HCT116 (cell line): Measurements from ENCODE around the gene VANGL2. TPM values are rescaled to one million over a fixed set of nuclear protein-coding genes. Genes with fewer than 3 reads are reported as not detected.

Experiments
- ATAC-seq: fragments of 200-7000 bp; cut with Tn5 transposase; 2 replicates; pipeline ENCODE4 v1.9.1; 2020; ENCODE audit warnings: mild to moderate bottlenecking, moderate library complexity
- BruUV-seq: library from RNA; stranded (reverse); fragments of 400-500 nt; replicated peaks from 2 replicates; lab custom pipeline; 2021; lab: Mats Ljungman, UMichigan
- CTCF ChIA-PET: fragments of 300-600 bp; sonication (Branson Sonifier 250); formaldehyde crosslinking; loops from one replicate; lab custom pipeline; 2021; ENCODE audit warnings: antibody characterized with exemption; lab: Charles Lee
- POLR2A ChIA-PET: fragments of 300-600, 350-600 bp; sonication (Branson Sonifier 250); formaldehyde crosslinking; loops from one replicate; lab custom pipeline; 2021; ENCODE audit warnings: antibody characterized with exemption; lab: Charles Lee
- RAD21 ChIA-PET, 2 experiments: fragments of 300-600 bp; sonication (Branson Sonifier 250); formaldehyde crosslinking; loops; one replicate each; lab custom pipeline; 2023; ENCODE audit warnings: low total read pairs in 2 of 2; ENCODE audit not compliant: uncharacterized antibody in 2 of 2, unreplicated experiment in 2 of 2, low non-redundant PET in 1 of 2; lab: Charles Lee
- DNase-seq: peaks from one replicate; pipeline ENCODE4 v3.0.0-alpha.2; 2010; ENCODE audit warnings: low read depth, low spot score
- H2AFZ ChIP-seq: fragments of 200-600 bp; shearing (Covaris generic), sonication (generic); 2 replicates; pipeline ENCODE4 v1.6.1; 2017; ENCODE audit warnings: low read depth, mixed run types, mixed read lengths, antibody characterized with exemption, low read length; ENCODE audit not compliant: poor library complexity, severe bottlenecking
- H3K27ac ChIP-seq: 2 replicates; pipeline ENCODE4 v1.5.1; 2012; ENCODE audit warnings: low read depth, low read length
- H3K27me3 ChIP-seq: fragments of 200-600 bp; sonication (generic); 2 replicates; pipeline ENCODE4 v1.6.1; 2016; ENCODE audit warnings: mixed run types, low read length, mixed read lengths; ENCODE audit not compliant: insufficient read depth
- H3K36me3 ChIP-seq, 2 experiments: fragments of 200-500 bp in 1 of 2; fragments of 200-600 bp in 1 of 2; sonication (Bioruptor generic) in 1 of 2; sonication (generic) in 1 of 2; 2 replicates each; pipeline versions ENCODE4 v1.5.1 to v1.6.1; 2014 to 2016; ENCODE audit warnings: low read length in 2 of 2, inconsistent platforms in 1 of 2, mixed read lengths in 1 of 2, mixed run types in 1 of 2; ENCODE audit not compliant: insufficient read depth in 2 of 2, control insufficient read depth in 1 of 2
- H3K4me1 ChIP-seq, 2 experiments: fragments of 200-600 bp in 1 of 2; sonication (generic) in 1 of 2; 2 replicates each; pipeline versions ENCODE4 v1.5.1 to v1.6.1; 2012 to 2017; ENCODE audit warnings: low read length in 2 of 2, inconsistent platforms in 1 of 2, mild to moderate bottlenecking in 1 of 2, mixed read lengths in 1 of 2, mixed run types in 1 of 2, moderate library complexity in 1 of 2; ENCODE audit not compliant: insufficient read depth in 2 of 2, control insufficient read depth in 1 of 2
- H3K4me2 ChIP-seq: fragments of 200-600 bp; sonication (generic); 2 replicates; pipeline ENCODE4 v1.6.1; 2017; ENCODE audit warnings: mixed run types, low read length, mixed read lengths
- H3K4me3 ChIP-seq, 2 experiments: fragments of 200-600 bp in 1 of 2; sonication (generic) in 1 of 2; replicated peaks in 1 of 2; 2 replicates each; pipeline ENCODE4 v1.5.1; 2011 to 2016; ENCODE audit warnings: low read length in 2 of 2, control low read depth in 1 of 2, low read depth in 1 of 2, mild to moderate bottlenecking in 1 of 2, mixed read lengths in 1 of 2, mixed run types in 1 of 2
- H3K79me2 ChIP-seq: fragments of 200-600 bp; sonication (generic); 2 replicates; pipeline ENCODE4 v1.6.1; 2017; ENCODE audit warnings: mild to moderate bottlenecking, mixed run types, low read length, moderate library complexity, mixed read lengths; ENCODE audit not compliant: insufficient read depth
- H3K9ac ChIP-seq: fragments of 200-600 bp; sonication (generic); 2 replicates; pipeline ENCODE4 v1.6.1; 2016; ENCODE audit warnings: low read length, mixed read lengths
- H3K9me2 ChIP-seq: fragments of 200-600 bp; sonication (generic), shearing (Covaris generic); 2 replicates; pipeline ENCODE4 v1.6.1; 2017; ENCODE audit warnings: mixed run types, mild to moderate bottlenecking, moderate library complexity; ENCODE audit not compliant: insufficient read depth
- H3K9me3 ChIP-seq, 2 experiments: fragments of 200-500 bp in 1 of 2; fragments of 200-600 bp in 1 of 2; sonication (Bioruptor generic) in 1 of 2; sonication (generic) in 1 of 2; 2 replicates each; pipeline ENCODE4 v1.6.1; 2014 to 2017; ENCODE audit warnings: low read length in 2 of 2, mixed read lengths in 2 of 2, inconsistent platforms in 1 of 2, low read depth in 1 of 2, mild to moderate bottlenecking in 1 of 2, mixed run types in 1 of 2, moderate library complexity in 1 of 2; ENCODE audit not compliant: control insufficient read depth in 1 of 2, insufficient read depth in 1 of 2
- H4K20me1 ChIP-seq: fragments of 200-600 bp; sonication (generic), shearing (Covaris generic); 2 replicates; pipeline ENCODE4 v1.6.1; 2017; ENCODE audit warnings: mixed run types, mild to moderate bottlenecking, moderate library complexity; ENCODE audit not compliant: insufficient read depth
- CEBPB ChIP-seq: IDR thresholded peaks from 2 replicates; pipeline ENCODE4 v1.6.1; 2012; ENCODE audit warnings: low read depth
- CTCF ChIP-seq, 3 experiments: fragments of 200-600 bp in 1 of 3; sonication (generic) in 1 of 3; IDR thresholded peaks in 2 of 3; conservative IDR thresholded peaks in 1 of 3; 2 replicates each; pipeline ENCODE4 v1.5.1; 2012 to 2017; ENCODE audit warnings: low read depth in 2 of 3, low read length in 2 of 3, antibody characterized with exemption in 1 of 3, borderline replicate concordance in 1 of 3, control low read depth in 1 of 3, mild to moderate bottlenecking in 1 of 3, mixed read lengths in 1 of 3, mixed run types in 1 of 3, moderate library complexity in 1 of 3; ENCODE audit not compliant: insufficient read depth in 1 of 3
- EGR1 ChIP-seq: IDR thresholded peaks from 2 replicates; pipeline ENCODE4 v1.6.1; 2012; ENCODE audit warnings: low read depth
- ELF1 ChIP-seq: IDR thresholded peaks from 2 replicates; pipeline ENCODE4 v1.6.1; 2012; ENCODE audit warnings: low read depth, borderline replicate concordance
- EZH2 ChIP-seq: fragments of 200-600 bp; sonication (generic); IDR thresholded peaks from 2 replicates; pipeline ENCODE4 v1.6.1; 2017; ENCODE audit warnings: antibody characterized with exemption, mixed run types
- FOSL1 ChIP-seq: IDR thresholded peaks from 2 replicates; pipeline ENCODE4 v1.6.1; 2012; ENCODE audit warnings: low read depth
- MAX ChIP-seq: IDR thresholded peaks from 2 replicates; pipeline ENCODE4 v1.6.1; 2012
- POLR2A ChIP-seq: IDR thresholded peaks from 2 replicates; pipeline ENCODE4 v1.7.0; 2011; ENCODE audit warnings: borderline replicate concordance; ENCODE audit not compliant: insufficient read depth, insufficient read length; ENCODE audit errors: extremely low read depth
- POLR2AphosphoS5 ChIP-seq: IDR thresholded peaks from 2 replicates; pipeline ENCODE4 v1.6.1; 2011; ENCODE audit warnings: mild to moderate bottlenecking, low read depth, low read length, moderate library complexity
- REST ChIP-seq: IDR thresholded peaks from 2 replicates; pipeline ENCODE4 v1.6.1; 2012; ENCODE audit warnings: low read depth
- SIN3A ChIP-seq: IDR thresholded peaks from 2 replicates; pipeline ENCODE4 v1.6.1; 2012; ENCODE audit warnings: low read depth
- SP1 ChIP-seq: IDR thresholded peaks from 2 replicates; pipeline ENCODE4 v1.6.1; 2012; ENCODE audit warnings: low read depth
- SRF ChIP-seq: IDR thresholded peaks from 2 replicates; pipeline ENCODE4 v1.6.1; 2012; ENCODE audit warnings: low read depth
- TCF7L2 ChIP-seq: IDR thresholded peaks from 2 replicates; pipeline ENCODE4 v1.7.0; 2011; ENCODE audit warnings: borderline replicate concordance, inconsistent platforms; ENCODE audit not compliant: insufficient read depth, insufficient read length; ENCODE audit errors: extremely low read depth
- YY1 ChIP-seq: IDR thresholded peaks from 2 replicates; pipeline ENCODE4 v1.6.1; 2011; ENCODE audit warnings: low read length, low read depth, moderate library complexity, mild to moderate bottlenecking; ENCODE audit not compliant: insufficient replicate concordance; ENCODE audit errors: extremely low read depth
- ZBTB33 ChIP-seq: IDR thresholded peaks from 2 replicates; pipeline ENCODE4 v1.6.1; 2011; ENCODE audit warnings: mild to moderate bottlenecking, low read length, moderate library complexity; ENCODE audit not compliant: insufficient replicate concordance; ENCODE audit errors: extremely low read depth
- ZNF274 ChIP-seq: fragments of 200-500 bp; sonication (Bioruptor generic); IDR thresholded peaks from 2 replicates; pipeline ENCODE4 v1.6.1; 2014; ENCODE audit warnings: mild to moderate bottlenecking, low read depth, low read length, inconsistent platforms
- intact Hi-C: fragments of 100-400 bp; cut with micrococcal nuclease; formaldehyde crosslinking; loops from 2 replicates; pipeline ENCODE4 v1.10.0; 2022
- total RNA-seq: library from RNA; stranded (reverse); gene quantifications from one replicate; pipeline ENCODE4 v1.2.1, GENCODE V29; 2021; ENCODE audit not compliant: unreplicated experiment

The VANGL2 gene
- total RNA-seq, 1 experiment from 2014 or later, result 1.1 TPM

- Histone ChIP-seq H3K9ac (no peak overlapping the region), H3K27ac (no peak overlapping the region), H3K79me2 (no peaks in the 10 kb centered on the region), H3K4me2 (no peak overlapping the region), H3K27me3 (no peaks in the 10 kb centered on the region), H3K9me3 (no peaks in the 10 kb centered on the region), H3K36me3 (no peaks in the 10 kb centered on the region), H3K9me2 (no peaks in the 10 kb centered on the region), H3K4me1 (no peaks in the 10 kb centered on the region), H4K20me1 (no peaks in the 10 kb centered on the region), H3K4me3 (no peak overlapping the region), H2AFZ (no peak overlapping the region)
- ChIA-PET RAD21 (no interaction called here), CTCF (no interaction called here), POLR2A (interaction anchor here (1.3 kb wide), 1 partner anchor 13 kb away, joined by 3 read pairs; no protein-coding TSS in a partner anchor)
- ATAC-seq (no peak), DNase-seq (no peak)
- intact Hi-C loops, result no loop called here
- no TSS peak for BruUV-seq
- TF ChIP-seq SP1 (no peak), YY1 (no peak), SIN3A (no peak), ZBTB33 (no peak), REST (no peak), EZH2 (no peak), POLR2A (no peak), CEBPB (no peak), TCF7L2 (no peak), MAX (no peak), FOSL1 (no peak), POLR2AphosphoS5 (no peak), ZNF274 (no peak), ELF1 (no peak), EGR1 (no peak), CTCF (IDR thresholded peaks at IDR 0.05 in 2 of 3, conservative IDR thresholded peaks at IDR 0.05 in 1 of 3; ENCODE audit: borderline replicate concordance in 1 of 3, insufficient read depth in 1 of 3, low read depth in 2 of 3, low read length in 2 of 3) (no peak), SRF (no peak)
These were observed 21.5 kb downstream of the VANGL2 start for GRCh38 chr1:160421881-160422280.
